ENCODE measurements around the gene ATP6V1F. TPM values are rescaled to one million over a fixed set of nuclear protein-coding genes. Genes with fewer than 3 reads are reported as not detected.

ATP6V1F gene
- total RNA-seq, 2 experiments from 2014 or later, result 127 to 158 TPM

DNA sequence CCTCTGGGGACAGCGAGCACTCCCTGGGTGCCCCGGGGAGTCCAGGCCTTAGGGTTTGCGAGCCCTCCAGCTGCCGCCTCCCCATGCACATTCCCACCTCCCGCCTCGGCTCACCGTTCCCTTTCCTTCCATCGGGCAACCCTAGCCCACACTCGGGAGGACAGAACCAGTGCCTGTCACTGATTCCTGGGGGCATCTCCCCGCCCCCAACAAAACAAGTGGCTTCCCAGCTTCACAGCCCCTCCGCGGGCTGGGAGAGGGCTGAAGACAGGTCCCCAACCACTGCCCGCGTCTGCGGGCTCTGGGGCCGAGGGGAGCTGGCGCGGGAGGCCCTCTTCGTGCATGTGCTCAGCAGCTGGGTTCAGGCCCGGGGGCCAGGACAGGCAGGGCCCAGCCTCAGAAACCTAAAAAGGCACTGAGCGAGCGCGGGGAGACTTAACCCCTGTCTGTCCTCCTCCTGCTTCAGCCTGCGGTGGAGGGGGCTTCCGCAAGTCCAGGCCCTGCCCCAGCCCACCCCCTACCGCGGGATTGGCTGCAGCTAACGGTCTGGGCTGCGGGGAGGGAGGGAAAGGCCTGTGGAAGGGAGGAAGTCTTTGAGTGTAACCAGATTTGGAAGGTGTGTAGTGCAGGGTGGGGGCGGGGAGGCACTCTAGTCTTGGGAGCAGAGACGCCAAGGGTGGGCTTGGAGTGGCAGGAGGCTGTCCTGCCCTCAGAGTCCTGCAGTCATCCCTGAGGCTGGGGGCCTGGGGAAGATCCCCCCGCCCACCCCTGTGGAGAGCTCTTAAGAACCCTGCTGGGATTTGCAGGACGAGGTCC lies 31.3 kb upstream of the ATP6V1F start:
- CTCF ChIA-PET, result interaction anchor here (0.9 to 3.1 kb wide), 4 partner anchors 8 to 52 kb away, joined by 4 to 13 read pairs (median 4); no protein-coding TSS in a partner anchor
- Mint-ChIP-seq H3K36me3 (no peaks in the 10 kb centered on the region), H3K4me3 (no peak overlapping the region), H3K4me1 (peaks cover 9% of the 10 kb centered on the region), H3K9me3 (ENCODE audit: low read depth) (no peaks in the 10 kb centered on the region), H3K27me3 (peaks cover 50% of the 10 kb centered on the region), H3K27ac (no peak overlapping the region)
- ATAC-seq (peak; percentile 18), DNase-seq (no peak)

DNA sequence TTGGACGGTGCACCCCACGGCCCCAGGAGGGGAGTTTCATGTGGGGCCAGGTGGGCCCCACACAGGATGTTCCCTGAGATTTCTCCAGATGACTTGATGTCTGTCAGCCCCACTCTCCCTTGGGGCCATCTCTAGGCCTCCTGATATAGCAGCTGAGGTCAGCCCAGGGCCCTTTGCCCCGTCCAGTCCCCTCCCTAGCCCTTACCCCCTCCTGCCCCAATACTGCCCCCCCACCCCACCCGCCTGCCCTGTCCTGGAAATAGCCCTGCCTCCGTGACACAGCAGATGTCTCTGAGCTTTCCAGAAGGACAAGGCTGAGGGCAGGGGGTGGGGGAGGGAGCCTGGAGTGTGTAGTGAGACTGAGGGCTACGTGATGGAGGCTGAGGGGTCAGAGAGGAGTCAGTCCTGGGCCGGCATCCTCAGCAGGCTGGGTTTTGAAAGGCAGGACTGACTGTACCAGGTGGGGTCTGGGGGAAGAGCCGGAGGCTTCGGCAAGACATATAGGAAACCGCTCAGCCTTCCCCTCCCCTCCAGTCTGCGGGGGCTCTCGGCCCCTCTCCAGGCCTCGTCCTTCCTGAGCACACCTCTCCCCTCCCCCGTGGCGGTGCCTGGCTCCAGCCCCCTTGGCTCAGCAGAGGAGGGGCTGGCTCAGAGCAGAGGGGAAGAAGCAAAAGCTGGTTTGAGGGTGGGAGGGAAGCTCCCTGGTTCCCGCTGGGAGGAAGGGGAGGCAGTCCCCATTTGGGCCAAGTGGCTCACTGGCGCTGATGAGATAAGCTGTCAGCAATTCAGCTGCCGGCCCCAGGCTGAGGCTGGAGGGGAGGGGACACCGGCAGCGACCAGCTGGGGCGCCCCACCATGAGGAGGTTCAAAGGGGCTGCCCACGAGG lies 30.4 kb upstream of the ATP6V1F start:
- Mint-ChIP-seq H3K4me3 (no peak overlapping the region), H3K27me3 (peaks cover 44% of the 10 kb centered on the region), H3K4me1 (peaks cover 9% of the 10 kb centered on the region), H3K36me3 (no peaks in the 10 kb centered on the region), H3K27ac (no peak overlapping the region), H3K9me3 (ENCODE audit: low read depth) (no peaks in the 10 kb centered on the region)
- ATAC-seq (no peak), DNase-seq (no peak)
- CTCF ChIA-PET, result interaction anchor here (1.1 to 3.1 kb wide), 4 partner anchors 9 to 51 kb away, joined by 4 to 13 read pairs (median 6); no protein-coding TSS in a partner anchor

DNA sequence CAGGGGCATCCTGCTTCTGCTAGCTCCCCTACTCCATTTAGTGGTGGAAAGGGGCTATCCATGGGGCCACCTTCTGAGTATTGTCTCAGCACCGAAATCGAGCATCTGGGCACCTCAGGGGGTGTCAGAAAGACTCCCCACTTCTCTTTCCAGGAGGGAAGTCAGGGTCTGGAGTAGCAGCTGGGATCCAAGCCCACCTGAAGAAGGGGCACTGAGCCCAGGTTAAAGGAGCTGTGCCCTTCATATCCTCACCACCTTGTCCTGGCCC lies 29.8 kb upstream of the ATP6V1F start:
- ATAC-seq (no peak), DNase-seq (no peak)
- Mint-ChIP-seq H3K36me3 (no peaks in the 10 kb centered on the region), H3K9me3 (ENCODE audit: low read depth) (no peaks in the 10 kb centered on the region), H3K4me1 (peaks cover 9% of the 10 kb centered on the region), H3K27me3 (peaks cover 42% of the 10 kb centered on the region), H3K4me3 (no peak overlapping the region), H3K27ac (no peak overlapping the region)
- CTCF ChIA-PET, result interaction anchor here (1.6 to 3.1 kb wide), 3 partner anchors 9 to 51 kb away, joined by 5 to 13 read pairs (median 8); no protein-coding TSS in a partner anchor

DNA sequence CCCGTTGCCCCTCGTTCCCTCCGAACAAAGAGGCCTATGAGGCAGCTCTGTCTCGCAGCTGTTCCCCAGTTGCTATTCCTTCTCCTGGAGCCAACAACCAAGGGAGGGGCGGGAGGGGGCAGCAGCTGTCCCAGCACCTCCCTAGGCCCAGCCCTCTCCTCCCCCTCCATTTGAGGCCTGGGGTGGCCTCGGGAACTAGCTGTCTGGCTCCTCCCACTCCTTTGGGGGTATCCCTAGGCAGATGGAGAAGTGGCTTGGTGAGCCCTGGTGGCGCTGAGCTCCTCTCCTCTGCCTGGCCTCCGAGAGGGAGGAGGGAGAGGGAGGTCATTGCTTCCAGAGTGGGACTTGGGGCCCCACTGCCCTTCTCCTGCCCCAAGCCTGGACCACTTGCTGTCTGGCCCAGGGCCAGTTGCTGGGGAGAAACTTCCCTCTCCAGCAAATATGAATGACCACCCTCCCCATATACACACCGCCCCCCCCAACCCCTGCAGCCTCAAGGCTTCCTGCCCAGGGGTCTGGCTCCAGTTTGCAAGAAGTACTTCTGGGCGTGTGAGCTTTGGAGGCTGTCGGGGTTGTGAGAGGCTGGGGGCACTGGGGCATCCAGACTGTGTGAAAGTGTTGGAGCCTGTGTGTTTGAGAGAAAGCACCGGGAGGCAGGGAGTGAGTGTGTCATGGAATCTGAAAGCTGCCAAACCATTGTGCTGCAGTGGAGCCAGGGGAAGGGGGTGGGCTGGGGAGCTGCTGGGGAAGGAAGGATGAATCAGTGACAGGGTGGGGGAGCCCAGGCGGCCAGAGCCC lies 29.3 kb upstream of the ATP6V1F start:
- Mint-ChIP-seq H3K27ac (no peak overlapping the region), H3K9me3 (ENCODE audit: low read depth) (no peaks in the 10 kb centered on the region), H3K27me3 (peaks cover 37% of the 10 kb centered on the region), H3K4me1 (peaks cover 9% of the 10 kb centered on the region), H3K36me3 (no peaks in the 10 kb centered on the region), H3K4me3 (no peak overlapping the region)
- ATAC-seq (no peak), DNase-seq (no peak)
- CTCF ChIA-PET, result interaction anchor here (1.6 to 3.1 kb wide), 3 partner anchors 8 to 50 kb away, joined by 5 to 13 read pairs (median 8); no protein-coding TSS in a partner anchor

DNA sequence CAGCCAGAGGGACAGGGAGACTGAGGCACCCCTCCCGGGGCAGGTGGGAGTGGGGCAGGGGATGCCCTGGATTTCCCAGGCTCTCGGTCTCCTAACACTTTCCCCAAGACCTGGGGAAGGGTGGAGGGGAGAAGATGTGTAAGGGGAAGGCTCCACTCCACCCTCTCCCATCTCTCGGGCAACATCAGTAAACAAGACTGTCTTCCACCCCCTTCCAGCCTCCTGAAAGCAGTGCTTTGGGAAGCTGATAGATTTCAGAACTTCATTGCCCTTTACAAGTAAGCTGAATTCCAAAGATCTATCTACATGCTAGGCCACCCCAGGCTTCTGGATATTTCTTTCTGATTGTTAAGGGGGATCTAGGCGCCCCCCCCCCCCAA lies 28.7 kb upstream of the ATP6V1F start:
- no peaks in the 10 kb centered on the region for H3K36me3 Mint-ChIP-seq
- DNase-seq (no peak), ATAC-seq (no peak)
- no peak overlapping the region for H3K4me3 Mint-ChIP-seq
- no peak overlapping the region for H3K27ac Mint-ChIP-seq
- no peaks in the 10 kb centered on the region for H3K9me3 Mint-ChIP-seq (ENCODE audit: low read depth)
- H3K4me1 Mint-ChIP-seq, result peaks cover 9% of the 10 kb centered on the region
- peaks cover 31% of the 10 kb centered on the region for H3K27me3 Mint-ChIP-seq
- CTCF ChIA-PET, result interaction anchor here (3.1 kb wide), 1 partner anchor 50 kb away, joined by 13 read pairs; no protein-coding TSS in a partner anchor

DNA sequence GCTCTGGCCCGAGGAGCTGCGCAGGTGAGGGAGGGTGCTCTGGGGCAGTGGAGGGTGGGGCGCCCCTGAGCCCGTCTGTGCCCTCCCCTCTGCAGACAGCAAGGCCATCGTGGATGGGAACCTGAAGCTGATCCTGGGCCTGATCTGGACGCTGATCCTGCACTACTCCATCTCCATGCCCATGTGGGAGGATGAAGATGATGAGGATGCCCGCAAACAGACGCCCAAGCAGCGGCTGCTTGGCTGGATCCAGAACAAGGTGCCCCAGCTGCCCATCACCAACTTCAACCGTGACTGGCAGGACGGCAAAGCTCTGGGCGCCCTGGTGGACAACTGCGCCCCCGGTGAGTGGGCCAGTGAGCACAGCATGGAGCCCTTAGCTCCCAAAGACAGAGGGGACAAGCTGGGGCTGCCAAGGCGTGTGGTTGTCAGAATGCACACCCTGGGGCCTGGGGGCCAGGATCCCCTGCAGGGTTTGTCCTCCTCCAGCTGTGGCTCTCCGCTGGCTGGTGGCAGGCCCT lies 27.4 kb upstream of the ATP6V1F start:
- H3K4me3 Mint-ChIP-seq, result no peak overlapping the region
- no peak for DNase-seq
- no peak overlapping the region for H3K27ac Mint-ChIP-seq
- H3K9me3 Mint-ChIP-seq (ENCODE audit: low read depth), result no peaks in the 10 kb centered on the region
- no peaks in the 10 kb centered on the region for H3K36me3 Mint-ChIP-seq
- H3K27me3 Mint-ChIP-seq, result peaks cover 21% of the 10 kb centered on the region
- CTCF ChIA-PET, result interaction anchor here (0.8 to 1.5 kb wide), 2 partner anchors 44 to 48 kb away, joined by 3 to 4 read pairs; no protein-coding TSS in a partner anchor
- ATAC-seq, result no peak
- peaks cover 6% of the 10 kb centered on the region for H3K4me1 Mint-ChIP-seq

DNA sequence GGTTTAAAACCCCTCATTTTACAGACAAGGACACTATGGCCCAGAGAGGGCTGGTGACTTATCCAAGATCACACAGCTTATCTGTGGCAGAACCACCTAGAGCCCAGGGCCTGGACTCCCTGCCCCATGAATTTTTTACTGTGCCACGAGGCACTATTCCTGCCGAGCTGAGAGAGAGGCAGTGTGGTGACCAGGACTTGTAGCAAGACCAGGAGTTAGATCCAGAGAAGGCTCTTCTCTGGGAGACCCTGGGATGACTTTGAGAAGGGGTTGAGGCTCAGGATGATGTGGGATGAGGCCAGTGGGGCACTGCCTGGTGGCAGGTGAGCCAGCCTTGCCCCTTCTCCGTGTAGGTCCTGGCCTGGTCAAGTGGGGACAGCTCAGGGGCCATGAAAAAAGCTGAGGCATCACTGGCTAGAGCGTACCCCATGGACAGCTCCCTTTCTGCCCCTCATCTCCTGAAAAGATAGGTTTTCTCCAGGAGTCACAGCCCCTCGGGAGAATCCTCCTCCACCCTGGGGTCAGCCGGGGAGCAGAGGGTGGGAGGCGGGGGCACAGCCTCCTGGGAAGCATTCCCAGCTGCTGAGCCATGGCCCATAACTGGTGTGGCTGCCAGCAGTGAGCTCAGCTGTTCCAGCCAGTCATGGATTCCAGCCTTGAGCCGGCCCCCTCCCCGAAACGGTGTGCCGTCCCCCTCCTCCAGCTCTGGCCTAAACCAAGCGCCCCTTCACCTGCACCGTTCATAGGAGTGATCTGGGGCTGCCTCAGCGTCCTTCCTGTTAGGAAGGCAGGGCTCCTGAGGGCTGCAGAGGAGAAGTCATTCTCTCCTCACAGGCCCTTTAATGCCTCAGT lies 26.6 kb upstream of the ATP6V1F start:
- no peaks in the 10 kb centered on the region for H3K4me1 Mint-ChIP-seq
- no peak overlapping the region for H3K4me3 Mint-ChIP-seq
- H3K27ac Mint-ChIP-seq, result no peak overlapping the region
- CTCF ChIA-PET, result interaction anchor here (0.8 to 1.5 kb wide), 2 partner anchors 44 to 47 kb away, joined by 3 to 4 read pairs; no protein-coding TSS in a partner anchor
- ATAC-seq (no peak), DNase-seq (no peak)
- peaks cover 15% of the 10 kb centered on the region for H3K27me3 Mint-ChIP-seq
- H3K9me3 Mint-ChIP-seq (ENCODE audit: low read depth), result no peaks in the 10 kb centered on the region
- no peaks in the 10 kb centered on the region for H3K36me3 Mint-ChIP-seq

DNA sequence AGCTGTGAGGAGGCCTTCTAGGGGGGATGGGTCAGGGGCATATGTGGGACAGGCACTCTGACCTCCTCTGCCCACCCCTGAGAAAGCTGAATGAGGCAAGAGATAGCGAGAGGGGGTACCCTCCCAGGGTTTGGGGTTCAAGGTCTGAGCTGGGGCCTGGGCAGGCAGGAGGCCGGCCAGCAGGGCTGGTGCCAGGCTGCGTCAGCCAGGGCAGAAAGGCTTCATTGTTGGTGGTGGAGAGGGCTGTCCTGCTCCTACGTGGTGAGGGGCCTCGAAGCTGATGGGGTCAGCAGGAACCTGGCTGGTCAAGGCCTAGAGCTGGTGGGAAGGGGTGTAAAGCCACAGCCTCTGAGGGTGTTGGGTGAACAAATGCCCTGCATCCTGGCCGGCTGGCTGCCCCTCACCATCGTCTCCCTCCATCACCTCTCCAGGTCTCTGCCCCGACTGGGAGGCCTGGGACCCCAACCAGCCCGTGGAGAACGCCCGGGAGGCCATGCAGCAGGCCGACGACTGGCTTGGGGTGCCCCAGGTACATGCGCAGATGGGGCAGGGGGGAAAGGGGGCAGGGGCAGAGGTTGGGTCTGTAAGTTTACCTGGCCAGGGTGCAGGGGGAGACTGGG lies 25.8 kb upstream of the ATP6V1F start:
- peaks cover 7% of the 10 kb centered on the region for H3K27me3 Mint-ChIP-seq
- H3K36me3 Mint-ChIP-seq, result no peaks in the 10 kb centered on the region
- CTCF ChIA-PET, result no interaction called here
- DNase-seq, result no peak
- no peak overlapping the region for H3K27ac Mint-ChIP-seq
- ATAC-seq, result no peak
- no peak overlapping the region for H3K4me3 Mint-ChIP-seq
- no peaks in the 10 kb centered on the region for H3K4me1 Mint-ChIP-seq
- no peaks in the 10 kb centered on the region for H3K9me3 Mint-ChIP-seq (ENCODE audit: low read depth)

DNA sequence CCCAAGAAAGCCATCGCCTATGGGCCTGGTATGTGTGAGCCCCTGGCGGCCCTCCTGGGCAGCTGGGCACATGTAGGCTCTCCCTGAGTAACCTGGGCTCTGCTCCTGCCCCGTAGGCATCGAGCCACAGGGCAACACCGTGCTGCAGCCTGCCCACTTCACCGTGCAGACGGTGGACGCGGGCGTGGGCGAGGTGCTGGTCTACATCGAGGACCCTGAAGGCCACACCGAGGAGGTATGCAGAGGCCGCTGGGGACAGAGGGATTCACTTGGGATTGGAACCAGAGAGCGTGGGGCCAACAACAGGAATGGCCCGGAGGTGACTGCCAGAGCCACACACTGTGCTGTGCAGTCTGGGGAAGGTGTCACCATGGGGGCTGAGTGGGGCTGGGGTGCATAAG lies 25.1 kb upstream of the ATP6V1F start:
- H3K9me3 Mint-ChIP-seq (ENCODE audit: low read depth), result no peaks in the 10 kb centered on the region
- peaks cover 2% of the 10 kb centered on the region for H3K4me1 Mint-ChIP-seq
- H3K27me3 Mint-ChIP-seq, result peaks cover 7% of the 10 kb centered on the region
- CTCF ChIA-PET, result no interaction called here
- H3K36me3 Mint-ChIP-seq, result no peaks in the 10 kb centered on the region
- H3K4me3 Mint-ChIP-seq, result no peak overlapping the region
- ATAC-seq, result no peak
- DNase-seq, result no peak
- H3K27ac Mint-ChIP-seq, result no peak overlapping the region

DNA sequence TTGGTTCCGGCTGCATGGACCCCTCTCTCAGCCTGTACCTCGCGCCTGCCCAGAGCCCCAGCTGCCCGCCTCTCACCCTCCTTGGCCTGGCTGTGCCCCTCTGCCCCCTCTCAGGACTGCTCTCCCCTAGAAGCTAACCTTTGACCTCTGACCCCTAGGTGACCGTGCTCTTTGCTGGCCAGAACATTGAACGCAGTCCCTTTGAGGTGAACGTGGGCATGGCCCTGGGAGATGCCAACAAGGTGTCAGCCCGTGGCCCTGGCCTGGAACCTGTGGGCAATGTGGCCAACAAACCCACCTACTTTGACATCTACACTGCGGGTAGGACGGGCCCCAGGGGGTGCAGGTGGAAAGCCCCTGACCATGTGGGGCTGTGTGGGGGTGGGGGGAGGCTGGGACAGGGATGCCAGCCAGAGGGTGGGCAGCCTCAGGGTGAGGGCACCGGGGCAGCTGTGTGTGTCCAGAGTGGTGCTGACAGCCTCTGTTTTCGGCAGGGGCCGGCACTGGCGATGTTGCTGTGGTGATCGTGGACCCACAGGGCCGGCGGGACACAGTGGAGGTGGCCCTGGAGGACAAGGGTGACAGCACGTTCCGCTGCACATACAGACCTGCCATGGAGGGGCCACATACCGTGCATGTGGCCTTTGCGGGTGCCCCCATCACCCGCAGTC lies 24.4 kb upstream of the ATP6V1F start:
- Mint-ChIP-seq H3K4me1 (peaks cover 2% of the 10 kb centered on the region), H3K4me3 (no peak overlapping the region), H3K27ac (no peak overlapping the region), H3K36me3 (no peaks in the 10 kb centered on the region), H3K9me3 (ENCODE audit: low read depth) (no peaks in the 10 kb centered on the region), H3K27me3 (peaks cover 7% of the 10 kb centered on the region)
- DNase-seq (no peak), ATAC-seq (no peak)
- CTCF ChIA-PET, result no interaction called here

DNA sequence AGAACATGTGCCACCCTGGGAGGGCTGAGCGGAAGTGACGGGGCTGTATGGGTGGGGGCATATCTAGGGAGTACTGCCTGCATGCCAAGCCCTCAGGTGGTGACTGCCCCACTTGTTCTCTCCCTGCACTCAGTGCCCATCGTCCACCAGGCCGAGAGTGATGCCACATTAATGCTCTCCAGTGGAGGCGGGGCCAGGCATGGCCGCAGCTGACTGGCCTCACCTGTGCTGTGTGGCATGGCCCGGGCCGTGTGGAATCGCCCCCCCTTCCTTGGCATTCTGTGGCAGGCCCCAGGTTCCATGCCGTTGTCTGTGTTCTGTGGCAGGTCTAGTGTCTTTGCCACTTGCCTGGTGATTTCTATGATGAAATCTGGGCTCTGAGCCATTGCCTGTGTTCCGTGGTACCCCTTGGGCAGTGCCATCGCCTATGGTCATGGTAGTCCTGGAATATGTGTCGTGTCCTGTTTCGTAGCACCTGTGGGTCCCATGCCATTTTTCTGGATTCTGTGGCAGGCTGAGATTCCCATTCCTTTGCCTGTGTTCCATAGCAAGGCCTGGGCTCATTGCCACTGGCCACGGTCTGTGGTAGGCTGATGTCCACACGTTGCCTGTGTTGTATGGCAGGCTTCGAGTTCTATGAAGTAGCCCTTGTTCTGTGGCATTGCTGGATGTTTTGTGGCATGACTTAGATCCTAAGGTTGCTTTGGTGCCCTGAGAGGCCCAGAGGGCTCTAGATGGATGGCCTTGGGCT lies 23.5 kb upstream of the ATP6V1F start:
- CTCF ChIA-PET, result interaction anchor here (6.0 kb wide), 1 partner anchor 43 kb away, joined by 57 read pairs; no protein-coding TSS in a partner anchor
- no peaks in the 10 kb centered on the region for H3K9me3 Mint-ChIP-seq (ENCODE audit: low read depth)
- no peak for ATAC-seq

More for the DNA sequence above, 23.5 kb upstream of the ATP6V1F start:
- no peak for DNase-seq
- H3K27ac Mint-ChIP-seq, result no peak overlapping the region
- no peaks in the 10 kb centered on the region for H3K36me3 Mint-ChIP-seq
- H3K4me1 Mint-ChIP-seq, result peaks cover 2% of the 10 kb centered on the region
- peaks cover 5% of the 10 kb centered on the region for H3K27me3 Mint-ChIP-seq
- H3K4me3 Mint-ChIP-seq, result no peak overlapping the region
